NCI-H1436 treated with DMSO at 0.1 percent for 48 hours (cell line): Measurements from ENCODE around the gene ZSCAN23.
"Not testable (repeated sequence)": the region's sequence is repeated elsewhere in the genome, so short reads cannot be mapped to it uniquely, and the experiment has no call there.

Source experiments
- DNase-seq: peaks from one replicate; lab custom pipeline; 2025; lab: John Stamatoyannopoulos, UW

Gene ZSCAN23

GRCh38 chr6:28436404-28436803 lies 6.9 kb downstream of the ZSCAN23 start:
- DNase-seq: no peak

GRCh38 chr6:28433119-28433518 lies 10.2 kb downstream of the ZSCAN23 start:
- DNase-seq: no peak

GRCh38 chr6:28429781-28430180 lies 13.5 kb downstream of the ZSCAN23 start:
- DNase-seq: no peak

- DNase-seq: no peak
These were observed 17.2 kb downstream of the ZSCAN23 start for GRCh38 chr6:28425944-28426541.

- DNase-seq: no peak
These were observed 19.1 kb downstream of the ZSCAN23 start for GRCh38 chr6:28424163-28424562.

- no peak for DNase-seq
These were observed 19.7 kb downstream of the ZSCAN23 start for GRCh38 chr6:28423546-28423945.

- DNase-seq: no peak
These were observed 29.6 kb downstream of the ZSCAN23 start for GRCh38 chr6:28413681-28414080.

- no peak for DNase-seq
These were observed 32.5 kb downstream of the ZSCAN23 start for GRCh38 chr6:28410767-28411166.

- no peak for DNase-seq
These were observed 35.1 kb downstream of the ZSCAN23 start for GRCh38 chr6:28408076-28408802.

GRCh38 chr6:28407401-28407800 lies 35.9 kb downstream of the ZSCAN23 start:
- DNase-seq: no peak

- not testable (repeated sequence) for DNase-seq
These were observed 39.4 kb downstream of the ZSCAN23 start for GRCh38 chr6:28403923-28404322.

GRCh38 chr6:28402197-28402596 lies 41.1 kb downstream of the ZSCAN23 start:
- DNase-seq: no peak

GRCh38 chr6:28401172-28401571 lies 42.1 kb downstream of the ZSCAN23 start:
- no peak for DNase-seq

- DNase-seq: no peak
These were observed 43.2 kb downstream of the ZSCAN23 start for GRCh38 chr6:28400122-28400451.

GRCh38 chr6:28399350-28400121 lies 43.8 kb downstream of the ZSCAN23 start, which contains the start of gene ZSCAN12:
Gene ZSCAN12, minus strand, starts transcription at chr6:28399747. Its CDS starts 1,342 bp downstream, at chr6:28398405.
- DNase-seq: peak; percentile 52

GRCh38 chr6:28395918-28396317 lies 47.4 kb downstream of the ZSCAN23 start:
- DNase-seq: no peak

- DNase-seq: no peak
These were observed 49.2 kb downstream of the ZSCAN23 start for GRCh38 chr6:28393912-28394662.

GRCh38 chr6:28390688-28391087 lies 52.6 kb downstream of the ZSCAN23 start:
- no peak for DNase-seq

GRCh38 chr6:28384143-28384533 lies 59.2 kb downstream of the ZSCAN23 start:
- DNase-seq: no peak

GRCh38 chr6:28383235-28384142 lies 59.8 kb downstream of the ZSCAN23 start:
- peak; percentile 25 for DNase-seq
